Cardiac septum (tissue), 1 donor: ENCODE data around the gene TMEM214. TPM values are rescaled to one million over a fixed set of nuclear protein-coding genes. Genes with fewer than 3 reads are reported as not detected.

ENCODE experiments used
- DNase-seq: peaks from one replicate; pipeline ENCODE4 v3.0.0-alpha.2; 2020; ENCODE audit warnings: low spot score
- intact Hi-C: fragments of 100-400 bp; cut with DNase I; formaldehyde crosslinking; loops from one replicate; pipeline ENCODE4 v1.14.0; 2022
- total RNA-seq: library from RNA; stranded (reverse); fragmentation: NEBNext Ultra II Directional; extraction: Animal tissue kit (Norgen Biotek cat#: 25700); gene quantifications from one replicate; pipeline ENCODE4 v1.2.1, GENCODE V29; 2021
- donor health status: DM: no; HTN: no; CAD: no.

Gene TMEM214
- total RNA-seq, 1 donor from 2014 or later = 40.3 TPM

DNA sequence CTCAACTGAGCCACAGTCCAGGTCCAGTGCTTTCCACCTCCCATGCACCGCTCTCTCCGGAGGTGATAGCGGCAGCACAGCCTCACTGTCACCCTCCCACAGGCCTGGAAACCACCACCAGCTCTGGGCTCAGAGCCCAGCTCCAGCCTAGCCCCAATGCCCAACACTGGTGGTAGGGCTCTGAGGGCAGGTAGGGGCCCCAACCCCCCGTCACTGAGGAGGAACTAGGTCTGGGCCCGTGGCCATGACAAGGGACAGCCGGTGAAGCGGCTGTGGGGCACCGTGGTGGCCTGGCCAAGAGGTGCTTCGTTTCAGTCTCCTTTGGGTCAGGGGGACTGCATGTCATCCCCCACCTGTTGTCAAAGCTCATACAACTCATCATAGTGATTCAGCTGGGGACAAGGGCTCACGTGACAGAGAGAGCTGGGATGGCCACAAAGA, 5.5 kb upstream of the TMEM214 start:
- peak; percentile 62 for DNase-seq
- intact Hi-C loops = no loop called here

- no peak for DNase-seq
- intact Hi-C loops = no loop called here
These were observed 3.7 kb upstream of the TMEM214 start for GRCh38 chr2:27029051-27029450.

DNA sequence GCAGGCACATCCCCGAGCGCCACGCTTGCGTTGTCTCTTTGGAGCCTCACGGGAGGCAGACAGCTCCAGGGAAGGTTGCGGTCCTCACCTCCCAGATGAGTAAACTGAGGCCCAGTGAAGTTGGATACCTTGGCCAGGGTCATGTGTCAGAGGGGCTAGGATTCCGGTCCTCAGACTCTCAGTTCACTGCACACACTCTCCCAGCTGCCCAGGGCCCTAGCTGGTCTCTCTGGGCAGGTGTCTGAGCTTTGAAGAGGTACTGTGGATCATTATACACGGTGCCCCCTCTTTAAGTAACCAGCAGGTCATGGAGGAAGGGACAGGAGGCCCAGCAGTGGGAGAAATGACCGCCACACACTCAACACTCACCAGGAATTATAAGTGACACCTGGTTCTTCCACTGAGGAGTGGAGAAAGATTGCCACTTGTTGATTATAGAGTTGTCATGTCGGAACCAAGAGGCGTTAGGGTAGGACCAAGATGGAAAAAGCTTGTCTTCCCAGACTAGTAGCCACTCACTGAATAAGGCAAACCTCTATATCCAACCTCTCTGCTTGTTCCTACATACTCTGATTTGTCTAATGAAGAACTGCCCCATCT, 588 bp downstream of the TMEM214 start:
- intact Hi-C loops = loop anchor here (2.0 to 5.0 kb wide), 2 partner anchors 39 to 51 kb away; partner anchors contain the start of gene OST4
- DNase-seq = no peak

GRCh38 chr2:27038012-27038411, 5.2 kb downstream of the TMEM214 start:
- intact Hi-C loops = no loop called here
- DNase-seq = no peak

DNA sequence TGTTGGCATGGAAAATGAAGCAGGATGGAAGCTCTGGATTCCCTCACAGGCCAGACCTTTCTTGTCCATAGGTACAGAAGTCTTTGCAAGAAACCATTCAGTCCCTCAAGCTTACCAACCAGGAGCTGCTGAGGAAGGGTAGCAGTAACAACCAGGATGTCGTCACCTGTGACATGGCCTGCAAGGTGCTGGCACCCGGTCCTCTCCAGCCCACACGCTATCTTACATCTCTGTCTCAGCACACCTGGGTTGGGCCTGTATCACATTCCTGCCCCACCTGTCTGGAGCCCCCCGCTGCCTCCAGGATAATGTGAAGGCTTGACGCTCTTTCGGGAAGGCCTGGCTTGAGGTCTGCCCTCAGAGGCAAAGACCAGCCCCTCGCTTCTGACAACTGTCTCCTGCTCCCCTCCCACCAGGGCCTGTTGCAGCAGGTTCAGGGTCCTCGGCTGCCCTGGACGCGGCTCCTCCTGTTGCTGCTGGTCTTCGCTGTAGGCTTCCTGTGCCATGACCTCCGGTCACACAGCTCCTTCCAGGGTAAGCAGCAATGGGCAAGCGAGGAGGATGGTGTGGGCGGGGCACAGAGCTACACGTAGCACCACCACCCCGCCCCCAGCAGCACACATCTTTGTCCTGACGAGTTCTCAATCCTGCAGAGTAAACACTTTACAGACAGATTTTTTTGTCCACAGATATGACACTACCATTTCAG, 6.0 kb downstream of the TMEM214 start:
- DNase-seq = no peak
- intact Hi-C loops = no loop called here

DNA sequence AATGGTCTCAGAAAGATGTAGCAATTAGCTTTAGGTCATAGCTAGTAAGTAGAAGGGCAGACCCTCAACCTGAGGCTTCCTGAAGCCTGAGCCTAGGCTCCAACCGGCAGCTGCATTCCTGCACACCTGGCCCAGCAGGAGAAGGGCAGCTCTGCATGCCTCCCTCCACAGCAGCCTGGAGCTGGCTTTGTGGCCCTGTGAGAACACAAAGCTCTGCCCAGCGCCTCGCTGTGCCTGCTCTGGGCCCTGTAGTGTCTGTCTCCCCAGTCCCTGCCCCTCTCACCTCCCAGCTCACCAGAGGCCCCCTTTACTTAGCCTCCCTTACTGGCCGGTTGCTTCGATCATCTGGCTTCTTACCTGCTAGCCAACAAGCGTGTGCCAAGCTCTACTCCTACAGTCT, 6.7 kb downstream of the TMEM214 start:
- DNase-seq = no peak
- intact Hi-C loops = no loop called here

DNA sequence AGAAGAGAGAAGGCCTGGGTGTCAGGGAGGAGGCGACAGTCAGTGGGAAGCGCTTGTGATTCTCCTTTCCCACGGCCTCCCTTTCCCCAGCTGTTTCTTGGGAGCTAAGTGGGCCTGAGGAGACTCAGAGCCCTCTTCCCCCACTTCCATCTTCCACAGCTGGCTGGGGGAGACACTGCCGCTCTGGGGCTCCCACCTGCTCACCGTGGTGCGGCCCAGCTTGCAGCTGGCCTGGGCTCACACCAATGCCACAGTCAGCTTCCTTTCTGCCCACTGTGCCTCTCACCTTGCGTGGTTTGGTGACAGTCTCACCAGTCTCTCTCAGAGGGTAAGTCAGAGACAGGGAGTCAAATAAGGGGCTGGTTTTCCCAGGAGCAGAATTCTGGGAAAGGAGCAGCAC, 7.1 kb downstream of the TMEM214 start:
- intact Hi-C loops = no loop called here
- DNase-seq = no peak

DNA sequence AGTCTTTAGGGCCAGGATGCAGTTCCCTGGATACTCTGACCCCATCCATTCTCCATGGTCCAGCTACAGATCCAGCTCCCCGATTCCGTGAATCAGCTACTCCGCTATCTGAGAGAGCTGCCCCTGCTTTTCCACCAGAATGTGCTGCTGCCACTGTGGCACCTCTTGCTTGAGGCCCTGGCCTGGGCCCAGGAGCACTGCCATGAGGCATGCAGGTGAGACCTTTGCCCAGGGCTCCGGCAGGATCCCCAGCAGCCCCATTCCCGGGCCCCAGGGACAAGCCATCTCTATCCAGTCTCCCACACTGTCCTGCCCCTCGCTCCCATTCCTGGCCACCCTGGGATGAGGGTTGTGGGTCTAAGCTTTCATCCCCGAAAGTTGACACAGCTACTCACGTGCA, 7.5 kb downstream of the TMEM214 start:
- no peak for DNase-seq
- intact Hi-C loops = no loop called here

- intact Hi-C loops = no loop called here
These were observed 9.0 kb downstream of the TMEM214 start for GRCh38 chr2:27041752-27042151.

GRCh38 chr2:27042159-27042661, 9.4 kb downstream of the TMEM214 start:
- DNase-seq = no peak

More at GRCh38 chr2:27041752-27042151, 9.0 kb downstream of the TMEM214 start:
- DNase-seq = no peak

GRCh38 chr2:27042985-27043634, 10.3 kb downstream of the TMEM214 start:
- DNase-seq = no peak
- intact Hi-C loops = no loop called here

More at GRCh38 chr2:27042159-27042661, 9.4 kb downstream of the TMEM214 start:
- intact Hi-C loops = no loop called here

DNA sequence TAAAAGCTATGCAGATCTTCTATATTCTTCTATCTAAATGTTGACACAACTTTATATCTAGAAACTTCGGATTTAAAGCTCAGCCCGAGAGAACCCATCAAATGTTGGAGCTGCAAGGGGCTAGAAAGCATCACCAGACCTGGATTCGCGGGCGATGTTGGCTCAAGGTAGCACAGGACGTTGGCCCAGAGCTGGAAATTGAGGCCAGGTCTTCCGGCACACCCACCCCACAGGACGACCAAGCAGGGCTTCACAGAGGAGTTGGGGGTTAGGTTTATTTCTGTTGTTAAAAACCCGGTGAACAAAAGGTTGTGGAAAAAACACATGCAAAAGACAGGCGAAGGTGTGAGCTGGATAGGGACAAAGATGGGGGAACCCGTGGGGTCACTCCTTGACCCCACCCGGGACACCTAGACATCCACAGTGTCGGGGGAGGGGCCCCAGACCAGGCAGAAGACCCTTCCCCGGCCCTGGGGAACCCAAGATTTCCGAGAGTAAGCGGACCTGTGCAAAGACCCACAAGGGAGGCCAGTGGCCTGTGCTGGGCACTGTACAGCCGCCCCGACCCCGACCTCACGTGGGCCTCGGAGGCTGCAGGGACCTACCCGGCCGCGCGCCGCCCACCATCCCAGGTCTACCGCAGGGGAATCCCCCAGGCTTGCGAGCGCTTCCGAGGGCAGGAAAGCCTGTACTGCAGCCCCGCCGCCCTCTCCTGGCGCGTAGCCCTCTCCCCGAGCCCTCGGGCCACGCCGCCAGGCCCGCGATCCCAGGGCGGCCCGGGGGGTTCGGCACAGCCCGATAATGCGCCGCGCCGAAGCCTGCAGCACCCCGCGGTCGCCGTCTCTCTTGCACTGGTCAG, 16.9 kb downstream of the TMEM214 start:
- DNase-seq = peak; percentile 78

DNA sequence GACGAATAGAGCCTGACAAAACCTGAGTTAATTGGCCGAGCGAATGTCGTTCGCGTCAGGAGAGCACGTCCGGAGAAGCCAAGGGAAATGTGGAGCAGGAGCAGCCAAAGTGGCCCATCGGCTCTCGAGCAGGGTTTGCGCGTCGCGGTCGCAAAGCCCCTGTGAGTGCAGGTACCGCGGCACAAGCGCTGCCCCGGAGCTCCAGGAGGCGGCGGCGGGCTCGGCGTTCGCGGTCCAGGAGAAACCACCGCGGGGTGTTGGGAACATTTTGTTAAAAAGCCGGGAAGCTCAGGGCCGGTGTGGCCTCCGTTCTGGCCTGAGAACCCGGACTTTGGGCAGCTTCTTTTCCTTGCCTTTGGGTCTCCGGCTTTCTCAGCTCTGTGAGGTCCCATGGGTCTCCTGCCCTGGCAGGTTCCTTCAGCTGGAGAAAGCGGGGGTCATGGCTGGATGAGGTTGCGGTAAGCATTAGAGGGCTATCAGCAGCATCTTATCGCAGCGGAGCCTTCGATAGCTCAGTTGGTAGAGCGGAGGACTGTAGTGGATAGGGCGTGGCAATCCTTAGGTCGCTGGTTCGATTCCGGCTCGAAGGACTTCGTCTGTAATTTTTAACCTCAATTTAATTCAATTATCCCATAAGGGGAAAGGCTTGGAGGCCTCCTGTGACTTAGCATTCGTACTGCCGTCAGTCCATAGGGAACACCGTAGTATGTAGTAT, 17.7 kb downstream of the TMEM214 start:
- intact Hi-C loops = loop anchor here (2.0 kb wide), 2 partner anchors 22 to 36 kb away; partner anchors contain the start of gene KHK

More for the DNA sequence above, 16.9 kb downstream of the TMEM214 start:
- intact Hi-C loops = loop anchor here (2.0 kb wide), 2 partner anchors 23 to 37 kb away; partner anchors contain the start of gene KHK

DNA sequence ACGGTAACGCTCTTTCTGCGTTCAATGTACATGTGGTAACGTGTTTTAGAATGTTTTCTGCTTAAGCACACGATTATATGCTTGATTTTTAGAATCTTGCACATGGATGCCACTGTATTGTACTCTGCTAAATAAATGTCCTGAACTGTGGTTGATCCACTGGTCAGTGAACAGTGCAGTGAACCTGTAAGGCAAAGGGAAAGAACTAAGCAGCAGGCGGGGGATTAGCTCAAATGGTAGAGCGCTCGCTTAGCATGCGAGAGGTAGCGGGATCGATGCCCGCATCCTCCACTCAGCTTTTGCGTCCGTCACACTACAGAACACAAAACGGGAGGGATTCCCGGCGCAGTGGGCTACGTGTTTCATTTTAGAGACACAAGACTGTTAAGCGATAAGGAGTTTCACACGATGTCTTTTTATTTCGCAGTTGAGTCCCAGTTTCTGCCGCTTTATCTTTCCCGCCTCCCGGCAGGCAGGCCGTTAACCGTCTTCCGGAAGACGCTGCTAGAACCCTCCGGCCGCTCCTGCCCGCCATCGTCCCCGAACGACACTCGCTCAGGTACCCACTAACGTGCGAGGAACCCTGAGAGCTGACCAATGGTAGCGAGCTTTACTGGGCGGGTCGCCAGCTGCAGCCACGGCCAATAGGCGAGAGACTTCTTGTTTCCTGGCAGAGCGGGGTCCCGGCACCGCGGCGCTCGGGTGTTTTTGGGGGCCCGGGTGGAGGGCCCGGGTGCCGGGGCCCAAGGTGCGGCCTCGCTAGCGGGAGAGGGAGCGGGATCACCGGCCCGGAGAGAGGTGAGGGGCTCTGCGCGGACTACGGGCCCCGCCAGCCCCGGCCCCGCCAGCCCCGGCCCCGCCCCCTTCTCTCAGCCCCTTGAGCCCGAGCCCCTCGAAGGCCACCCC, 18.5 kb downstream of the TMEM214 start, which contains the start of gene AGBL5:
TSS of gene AGBL5 (plus strand) at position 673 of the 906 bp plus-strand sequence. CDS start 1,291 bp downstream, outside the sequence.
- intact Hi-C loops = loop anchor here (2.0 kb wide), 2 partner anchors 22 to 36 kb away; partner anchors contain the start of gene KHK
- peak; percentile 97 for DNase-seq

More for the DNA sequence above, 17.7 kb downstream of the TMEM214 start:
- peak; percentile 92 for DNase-seq

DNA sequence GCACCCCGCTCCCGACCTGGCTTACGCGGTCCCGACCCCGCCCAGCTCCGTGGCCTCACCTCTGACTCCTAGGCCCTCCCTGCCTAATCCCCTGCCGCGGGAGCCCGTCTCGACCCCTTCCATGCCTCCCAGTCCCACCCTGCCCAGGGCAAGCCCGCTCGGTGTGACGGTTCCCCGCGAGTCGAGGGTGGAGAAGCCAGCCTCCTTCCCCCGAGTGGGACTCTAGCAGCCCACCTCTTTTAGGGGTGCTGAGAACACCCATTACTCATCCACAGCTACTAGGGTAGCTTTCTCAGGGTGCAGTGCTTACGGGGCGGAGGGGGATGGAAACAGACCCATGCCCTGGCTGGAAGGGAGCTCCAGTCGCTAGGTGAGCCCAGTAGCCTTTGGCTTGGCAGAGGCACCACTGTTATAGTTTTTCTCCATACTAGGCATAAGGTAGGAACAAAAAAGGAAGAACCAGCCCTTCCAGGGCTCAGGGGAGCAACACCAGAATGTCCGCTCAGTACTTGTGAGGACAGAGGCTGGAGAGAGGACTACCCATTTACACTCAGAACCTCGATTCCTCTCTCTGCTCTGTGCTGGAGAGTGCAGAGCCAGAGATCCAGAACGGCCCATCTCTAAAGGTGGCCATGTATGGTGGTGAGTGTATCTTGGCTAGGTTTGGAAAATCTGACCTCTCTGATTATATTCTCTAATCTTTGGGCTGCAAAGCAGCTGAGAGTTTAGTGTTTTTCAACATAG, 19.3 kb downstream of the TMEM214 start:
- intact Hi-C loops = loop anchor here (2.0 kb wide), 2 partner anchors 21 to 35 kb away; partner anchors contain the start of gene KHK
- peak; percentile 81 for DNase-seq

- intact Hi-C loops = no loop called here
- no peak for DNase-seq
These were observed 20.6 kb downstream of the TMEM214 start for GRCh38 chr2:27053321-27053720.

DNA sequence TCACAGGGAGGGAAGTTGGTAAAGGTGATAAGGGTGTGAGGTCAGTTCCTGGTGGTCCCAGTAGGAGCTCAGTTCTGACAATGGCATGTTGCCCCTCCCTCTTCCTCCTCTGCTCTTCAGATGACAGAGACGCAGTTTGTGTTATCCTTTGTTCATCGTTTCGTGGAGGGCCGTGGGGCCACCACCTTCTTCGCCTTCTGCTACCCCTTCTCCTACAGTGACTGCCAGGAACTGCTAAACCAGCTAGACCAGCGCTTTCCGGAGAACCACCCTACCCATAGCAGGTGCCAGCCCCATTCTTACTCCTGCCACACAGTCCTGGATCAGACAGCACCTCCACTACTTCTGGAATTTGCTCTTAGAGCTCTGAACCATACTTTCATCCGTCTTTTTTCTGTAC, 21.0 kb downstream of the TMEM214 start:
- intact Hi-C loops = no loop called here
- no peak for DNase-seq
